RWPE2 (cell line): ENCODE measurements around the gene BOD1L1.
A peak's percentile ranks its signal among the peaks of the same experiment; 100 is the strongest.

Experiments used
- ATAC-seq: fragments of 200-7000 bp; cut with Tn5 transposase; 3 replicates; pipeline ENCODE4 v1.9.1; 2021; ENCODE audit warnings: low read depth
- DNase-seq: peaks from one replicate; pipeline ENCODE4 v3.0.0-alpha.2; 2020; ENCODE audit warnings: low spot score
- H3K27ac ChIP-seq: fragments of 450-650 bp; 2 replicates; pipeline ENCODE4 v1.5.1; 2017; ENCODE audit warnings: mild to moderate bottlenecking; ENCODE audit not compliant: poor library complexity, severe bottlenecking
- H3K27me3 ChIP-seq: fragments of 250-450 bp; sonication (Bioruptor Pico); 2 replicates; pipeline ENCODE4 v1.5.1; 2021; ENCODE audit warnings: mild to moderate bottlenecking, moderate library complexity; ENCODE audit not compliant: insufficient read depth, poor library complexity, severe bottlenecking
- H3K36me3 ChIP-seq: fragments of 250-450 bp; sonication (Bioruptor Pico); 2 replicates; pipeline ENCODE4 v1.5.1; 2020; ENCODE audit warnings: low read depth, mild to moderate bottlenecking, moderate library complexity
- H3K4me1 ChIP-seq: fragments of 250-450 bp; sonication (Bioruptor Pico); 2 replicates; pipeline ENCODE4 v1.5.1; 2021; ENCODE audit warnings: mild to moderate bottlenecking, moderate library complexity; ENCODE audit not compliant: insufficient read depth, poor library complexity, severe bottlenecking
- H3K4me3 ChIP-seq: fragments of 250-450 bp; sonication (Bioruptor Pico); 2 replicates; pipeline ENCODE4 v1.5.1; 2021; ENCODE audit warnings: mild to moderate bottlenecking, moderate library complexity; ENCODE audit not compliant: severe bottlenecking
- H3K9me3 ChIP-seq: fragments of 250-450 bp; sonication (Bioruptor Pico); 2 replicates; pipeline ENCODE4 v1.5.1; 2021; ENCODE audit warnings: mild to moderate bottlenecking, moderate library complexity; ENCODE audit not compliant: severe bottlenecking
- TF ChIP-seq, protein P1 (sequence below): fragments of 450-650 bp; IDR thresholded peaks from one replicate; pipeline ENCODE4 v1.5.1; 2017; ENCODE audit warnings: mild to moderate bottlenecking, moderate library complexity; ENCODE audit not compliant: poor library complexity, severe bottlenecking

Gene BOD1L1

DNA sequence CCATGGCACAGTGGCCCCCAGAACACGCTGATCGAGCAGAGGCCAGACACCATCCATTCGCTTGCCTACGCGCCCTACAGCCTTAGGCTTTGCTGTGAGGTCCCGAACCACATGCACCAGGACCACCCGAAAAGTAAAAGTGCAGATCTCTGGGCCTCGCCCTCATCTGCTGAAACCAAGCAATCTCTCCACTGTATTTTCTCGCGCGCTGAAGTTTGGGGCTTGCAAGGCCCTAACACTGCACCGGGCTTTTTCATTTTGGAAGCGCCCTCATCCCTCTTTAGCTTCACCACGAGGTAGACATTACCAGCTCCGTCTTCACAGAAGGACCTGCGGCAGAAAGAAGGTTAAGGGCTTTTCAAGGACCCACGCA is 104.4 kb downstream of the BOD1L1 start:
- no peaks in the 10 kb centered on the region for H3K9me3 ChIP-seq
- no peaks in the 10 kb centered on the region for H3K4me1 ChIP-seq
- no peak overlapping the region for H3K27ac ChIP-seq
- H3K36me3 ChIP-seq, result no peaks in the 10 kb centered on the region
- TF ChIP-seq, protein P1, sequence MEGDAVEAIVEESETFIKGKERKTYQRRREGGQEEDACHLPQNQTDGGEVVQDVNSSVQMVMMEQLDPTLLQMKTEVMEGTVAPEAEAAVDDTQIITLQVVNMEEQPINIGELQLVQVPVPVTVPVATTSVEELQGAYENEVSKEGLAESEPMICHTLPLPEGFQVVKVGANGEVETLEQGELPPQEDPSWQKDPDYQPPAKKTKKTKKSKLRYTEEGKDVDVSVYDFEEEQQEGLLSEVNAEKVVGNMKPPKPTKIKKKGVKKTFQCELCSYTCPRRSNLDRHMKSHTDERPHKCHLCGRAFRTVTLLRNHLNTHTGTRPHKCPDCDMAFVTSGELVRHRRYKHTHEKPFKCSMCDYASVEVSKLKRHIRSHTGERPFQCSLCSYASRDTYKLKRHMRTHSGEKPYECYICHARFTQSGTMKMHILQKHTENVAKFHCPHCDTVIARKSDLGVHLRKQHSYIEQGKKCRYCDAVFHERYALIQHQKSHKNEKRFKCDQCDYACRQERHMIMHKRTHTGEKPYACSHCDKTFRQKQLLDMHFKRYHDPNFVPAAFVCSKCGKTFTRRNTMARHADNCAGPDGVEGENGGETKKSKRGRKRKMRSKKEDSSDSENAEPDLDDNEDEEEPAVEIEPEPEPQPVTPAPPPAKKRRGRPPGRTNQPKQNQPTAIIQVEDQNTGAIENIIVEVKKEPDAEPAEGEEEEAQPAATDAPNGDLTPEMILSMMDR, result no peak
- peaks cover 88% of the 10 kb centered on the region for H3K27me3 ChIP-seq
- DNase-seq (no peak), ATAC-seq (no peak)
- H3K4me3 ChIP-seq, result no peak overlapping the region

DNA sequence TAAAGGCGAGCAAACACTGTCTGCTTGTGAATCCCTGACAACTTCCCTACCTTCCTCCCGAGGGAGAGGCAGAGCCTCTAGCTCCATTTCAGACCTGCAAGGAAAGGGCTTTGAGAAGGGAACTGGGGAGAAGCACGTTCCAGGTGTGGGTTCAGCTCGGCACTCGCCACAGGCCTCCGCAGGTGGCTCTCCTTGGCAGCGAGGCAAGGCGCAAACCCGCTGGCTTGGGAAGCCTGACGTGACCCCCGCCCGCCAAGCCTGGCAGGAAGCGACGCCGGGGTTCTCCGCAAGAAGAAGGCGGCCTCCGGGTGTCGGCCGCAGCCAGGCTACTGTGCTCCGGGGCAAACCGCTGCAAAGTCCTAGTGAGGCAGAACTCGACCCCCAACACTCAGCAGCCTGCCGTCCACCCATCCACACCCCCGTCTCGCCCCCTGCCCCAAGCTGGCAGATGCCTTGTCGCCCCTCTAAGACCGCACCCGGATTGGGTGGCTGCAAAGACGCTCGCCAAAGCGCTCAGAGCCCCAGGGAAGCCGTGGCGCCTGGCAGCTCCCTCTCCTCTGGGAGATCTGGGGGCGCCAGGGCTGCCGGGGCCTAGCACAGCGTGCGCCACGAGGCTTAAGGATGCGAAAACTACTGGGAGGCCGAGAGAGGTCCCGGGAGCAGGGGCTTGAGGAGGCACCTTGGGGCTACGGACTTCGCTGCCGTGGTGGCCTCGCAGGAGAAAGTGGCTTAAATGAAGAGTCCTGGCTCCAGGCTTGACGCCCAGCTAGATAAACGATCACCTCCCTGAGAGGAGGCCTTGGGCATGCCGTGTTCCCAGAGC is 105.0 kb downstream of the BOD1L1 start:
- Histone ChIP-seq H3K36me3 (no peaks in the 10 kb centered on the region), H3K27ac (no peak overlapping the region), H3K9me3 (no peaks in the 10 kb centered on the region), H3K27me3 (peaks cover 89% of the 10 kb centered on the region), H3K4me1 (no peaks in the 10 kb centered on the region), H3K4me3 (no peak overlapping the region)
- DNase-seq (peak; percentile 51), ATAC-seq (peak; percentile 68)
- TF ChIP-seq, protein P1, result no peak

- Histone ChIP-seq H3K27ac (no peak overlapping the region), H3K4me1 (no peaks in the 10 kb centered on the region), H3K36me3 (no peaks in the 10 kb centered on the region), H3K9me3 (no peaks in the 10 kb centered on the region), H3K4me3 (no peak overlapping the region), H3K27me3 (peaks cover 74% of the 10 kb centered on the region)
- ATAC-seq, result no peak
- DNase-seq, result no peak
- TF ChIP-seq, protein P1, result no peak
These were observed 106.5 kb downstream of the BOD1L1 start for GRCh38 chr4:13521047-13521446.
